Smooth muscle cell of the brain vasculature (primary cell): Measurements from ENCODE around the gene RASGRP3.

ENCODE experiments used
- DNase-seq: peaks from one replicate; pipeline ENCODE4 v3.0.0-alpha.2; 2012; ENCODE audit warnings: low read depth, low spot score

RASGRP3 gene

GRCh38 chr2:33579227-33579626, 102.8 kb downstream of the RASGRP3 start:
- no peak for DNase-seq

GRCh38 chr2:33581872-33582271, 105.4 kb downstream of the RASGRP3 start:
- DNase-seq: no peak

GRCh38 chr2:33583194-33583938, 106.9 kb downstream of the RASGRP3 start:
- DNase-seq: peak; percentile 28

GRCh38 chr2:33586766-33587165, 110.3 kb downstream of the RASGRP3 start:
- no peak for DNase-seq

- DNase-seq: no peak
Observed at GRCh38 chr2:33588232-33588631, 111.8 kb downstream of the RASGRP3 start.

GRCh38 chr2:33589444-33589843, 113.0 kb downstream of the RASGRP3 start:
- DNase-seq: no peak

- no peak for DNase-seq
Observed at GRCh38 chr2:33595385-33595784, 118.9 kb downstream of the RASGRP3 start.

GRCh38 chr2:33597026-33597425, 120.6 kb downstream of the RASGRP3 start:
- DNase-seq: no peak

GRCh38 chr2:33598561-33599174, 122.2 kb downstream of the RASGRP3 start:
- DNase-seq: no peak

- peak; percentile 99 for DNase-seq
Observed at GRCh38 chr2:33599175-33599942, 122.9 kb downstream of the RASGRP3 start, which contains the start of gene FAM98A. Gene FAM98A (minus strand): TSS chr2:33599299. CDS start chr2:33599221, 78 bp downstream.

- no peak for DNase-seq
Observed at GRCh38 chr2:33599943-33600192, 123.4 kb downstream of the RASGRP3 start.

- DNase-seq: no peak
Observed at GRCh38 chr2:33602201-33602830, 125.9 kb downstream of the RASGRP3 start.

GRCh38 chr2:33603416-33603815, 127.0 kb downstream of the RASGRP3 start:
- DNase-seq: no peak

- no peak for DNase-seq
Observed at GRCh38 chr2:33605056-33605455, 128.6 kb downstream of the RASGRP3 start.

GRCh38 chr2:33606100-33606499, 129.7 kb downstream of the RASGRP3 start:
- DNase-seq: no peak

- DNase-seq: no peak
Observed at GRCh38 chr2:33606622-33607021, 130.2 kb downstream of the RASGRP3 start.

GRCh38 chr2:33607251-33607721, 130.8 kb downstream of the RASGRP3 start:
- no peak for DNase-seq

- DNase-seq: no peak
Observed at GRCh38 chr2:33607905-33608304, 131.5 kb downstream of the RASGRP3 start.

- DNase-seq: no peak
Observed at GRCh38 chr2:33614190-33614589, 137.7 kb downstream of the RASGRP3 start.
